NOMO-1 (cell line): ENCODE data around the gene MAFB.

ENCODE experiments used
- DNase-seq, 2 experiments: peaks; one replicate each; lab custom pipeline; 2025; ENCODE audit not compliant: unreplicated experiment in 2 of 2; lab: John Stamatoyannopoulos, UW

MAFB gene

GRCh38 chr20:40682104-40682981 lies 6.7 kb downstream of the MAFB start:
- DNase-seq = no peak

- no peak for DNase-seq
Observed at GRCh38 chr20:40681684-40682083, 7.4 kb downstream of the MAFB start.

GRCh38 chr20:40681165-40681564 lies 7.9 kb downstream of the MAFB start:
- no peak for DNase-seq

- peak in 1 of 2 experiments; percentile 41 for DNase-seq
Observed at GRCh38 chr20:40680161-40680959, 8.7 kb downstream of the MAFB start.

GRCh38 chr20:40679184-40679583 lies 9.9 kb downstream of the MAFB start:
- no peak for DNase-seq

- DNase-seq = no peak
Observed at GRCh38 chr20:40678286-40678875, 10.7 kb downstream of the MAFB start.

- DNase-seq = no peak
Observed at GRCh38 chr20:40677343-40677924, 11.6 kb downstream of the MAFB start.

- peak in 1 of 2 experiments; percentile 39 for DNase-seq
Observed at GRCh38 chr20:40676491-40677269, 12.4 kb downstream of the MAFB start.

- no peak for DNase-seq
Observed at GRCh38 chr20:40675599-40676221, 13.3 kb downstream of the MAFB start.

GRCh38 chr20:40673442-40673841 lies 15.6 kb downstream of the MAFB start:
- DNase-seq = no peak

GRCh38 chr20:40672095-40672494 lies 16.9 kb downstream of the MAFB start:
- DNase-seq = no peak

- DNase-seq = no peak
Observed at GRCh38 chr20:40670253-40670652, 18.8 kb downstream of the MAFB start.

GRCh38 chr20:40669692-40670091 lies 19.3 kb downstream of the MAFB start:
- DNase-seq = no peak

GRCh38 chr20:40668449-40669228 lies 20.4 kb downstream of the MAFB start:
- no peak for DNase-seq

- DNase-seq = no peak
Observed at GRCh38 chr20:40667503-40667902, 21.5 kb downstream of the MAFB start.

GRCh38 chr20:40666336-40666735 lies 22.7 kb downstream of the MAFB start:
- DNase-seq = no peak

GRCh38 chr20:40664891-40665290 lies 24.1 kb downstream of the MAFB start:
- no peak for DNase-seq

GRCh38 chr20:40663991-40664880 lies 24.8 kb downstream of the MAFB start:
- DNase-seq = no peak
